NCI-H2196 (cell line): Measurements from ENCODE around the gene STK17B.
"Not testable (repeated sequence)": the region's sequence is repeated elsewhere in the genome, so short reads cannot be mapped to it uniquely, and the experiment has no call there.

Experiments used
- DNase-seq: peaks from one replicate; lab custom pipeline; 2025; ENCODE audit not compliant: unreplicated experiment; lab: John Stamatoyannopoulos, UW

The STK17B gene

GRCh38 chr2:196171248-196171871 lies at the start of gene STK17B:
STK17B (minus strand) TSS chr2:196171578; CDS start chr2:196163383, 8,195 bp downstream.
- DNase-seq = peak; percentile 91

DNA sequence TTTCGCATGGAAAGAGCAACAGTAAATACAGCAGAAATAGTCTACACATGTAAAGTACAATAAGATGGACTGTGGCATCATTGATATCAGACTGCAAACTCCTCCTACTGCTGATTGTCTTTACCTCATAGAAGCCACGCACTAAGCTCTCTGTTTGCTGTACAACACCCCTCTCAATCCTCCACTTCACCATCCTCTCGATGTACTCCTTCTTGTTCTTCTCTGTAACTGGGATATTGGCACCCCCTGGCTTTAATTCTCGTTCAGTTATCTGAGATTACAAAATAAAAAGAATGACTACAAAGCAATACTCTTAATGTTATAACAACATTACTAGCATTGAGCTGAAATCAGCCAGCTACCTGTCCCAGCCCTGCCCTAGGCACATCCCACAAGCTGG lies 49.3 kb upstream of the STK17B start:
- DNase-seq = no peak

- no peak for DNase-seq
Measured at GRCh38 chr2:196219671-196220070, 48.3 kb upstream of the STK17B start.

GRCh38 chr2:196218106-196218505 lies 46.7 kb upstream of the STK17B start:
- no peak for DNase-seq

- no peak for DNase-seq
Measured at GRCh38 chr2:196217116-196217515, 45.7 kb upstream of the STK17B start.

GRCh38 chr2:196215376-196215775 lies 44.0 kb upstream of the STK17B start:
- DNase-seq = no peak

DNA sequence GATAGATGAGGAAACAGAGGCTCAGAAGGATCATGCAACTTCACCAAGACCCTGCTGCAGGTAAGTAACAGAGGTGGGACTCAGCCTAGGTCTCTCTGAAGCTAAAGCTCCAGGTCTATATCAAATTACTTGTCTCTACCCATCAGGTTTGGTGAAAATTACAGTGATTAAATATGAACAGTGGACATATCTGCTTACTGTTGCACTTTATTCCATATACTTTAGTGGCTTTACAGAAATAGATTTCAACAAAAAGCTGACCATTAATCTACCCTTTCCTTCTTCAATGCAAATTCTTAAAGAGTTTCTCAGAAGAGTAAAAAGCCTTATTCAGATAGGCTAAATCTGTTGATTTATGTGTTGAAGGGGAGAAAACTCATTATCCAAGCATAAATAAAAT lies 42.8 kb upstream of the STK17B start:
- DNase-seq = no peak

DNA sequence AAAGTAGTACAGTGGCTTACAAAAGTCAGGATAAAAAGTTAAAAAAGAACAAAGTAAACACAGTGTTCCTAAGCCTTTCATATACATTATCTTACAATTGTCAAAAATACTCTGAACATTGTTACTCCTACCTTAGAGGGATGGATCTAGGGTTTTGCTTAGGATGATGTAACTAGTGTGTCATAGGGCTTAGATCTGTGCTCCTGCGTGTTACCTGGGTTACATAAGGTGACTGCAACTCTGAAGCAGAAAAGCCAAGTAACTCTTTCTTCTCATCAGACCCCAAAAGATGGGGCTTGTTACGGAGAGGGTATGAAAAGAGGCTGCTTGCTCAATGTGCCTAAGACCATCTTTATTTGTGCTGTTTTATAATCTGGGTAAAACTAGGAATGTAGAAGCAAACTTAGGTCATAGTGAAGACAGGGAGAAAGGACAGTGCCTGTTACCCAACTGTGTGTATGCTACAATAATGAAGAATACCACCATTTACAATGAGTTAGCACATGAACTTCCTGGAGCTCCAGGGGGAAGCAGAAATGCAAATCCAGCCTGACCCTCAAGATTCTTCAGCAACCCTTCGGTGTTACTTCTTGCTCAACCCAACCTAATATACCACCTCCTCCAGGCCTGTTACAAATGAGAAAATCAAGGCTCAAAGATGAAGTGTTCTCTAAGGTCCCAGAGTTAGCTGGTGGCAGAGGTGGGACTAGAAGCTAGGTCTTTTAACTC lies 42.0 kb upstream of the STK17B start:
- no peak for DNase-seq

- no peak for DNase-seq
Measured at GRCh38 chr2:196208915-196209314, 37.5 kb upstream of the STK17B start.

DNA sequence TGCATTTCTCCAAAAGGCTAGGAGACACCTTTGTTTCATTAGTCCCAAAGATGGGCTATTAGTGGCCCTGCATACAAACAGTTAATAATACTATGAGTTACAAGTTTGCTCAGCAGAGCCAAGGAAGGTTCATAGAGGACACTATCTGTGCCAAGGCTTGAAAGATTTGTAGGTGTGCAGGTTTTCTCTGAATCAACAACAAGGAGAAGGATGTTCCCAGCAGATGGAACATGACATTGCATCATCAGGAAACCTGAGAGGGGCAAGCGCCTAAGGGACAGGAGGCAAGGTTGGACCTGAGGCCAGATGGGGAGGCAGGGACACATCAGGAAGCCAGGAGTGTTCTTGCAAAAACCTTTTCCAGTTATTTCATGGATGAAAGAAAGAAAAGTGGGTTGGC lies 35.4 kb upstream of the STK17B start:
- no peak for DNase-seq

DNA sequence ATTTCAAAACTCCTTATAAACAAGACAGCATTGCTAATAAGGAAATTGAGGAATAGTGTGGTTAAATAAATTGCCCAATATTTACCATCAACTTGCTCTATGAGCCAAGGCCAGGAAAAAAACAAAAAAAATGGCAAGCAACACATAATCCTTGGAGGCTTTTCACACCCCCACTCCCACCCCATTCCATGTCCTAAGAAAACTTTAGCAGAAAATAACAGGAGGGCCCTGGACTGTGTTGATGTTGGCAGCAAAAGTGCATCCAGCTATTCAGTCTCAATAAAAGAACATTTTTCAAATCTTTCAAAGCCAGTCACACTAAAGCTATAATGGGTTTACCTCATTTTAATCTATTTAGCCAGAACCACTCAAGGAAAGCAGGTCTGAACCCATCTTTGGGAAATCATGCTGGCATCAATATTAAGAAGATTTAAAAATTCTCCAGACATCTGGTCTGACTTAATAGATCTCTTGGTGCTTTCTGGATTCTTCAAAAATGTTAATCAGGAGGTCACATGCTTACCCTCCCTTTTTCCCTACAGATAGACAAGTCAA lies 34.6 kb upstream of the STK17B start:
- DNase-seq = no peak

DNA sequence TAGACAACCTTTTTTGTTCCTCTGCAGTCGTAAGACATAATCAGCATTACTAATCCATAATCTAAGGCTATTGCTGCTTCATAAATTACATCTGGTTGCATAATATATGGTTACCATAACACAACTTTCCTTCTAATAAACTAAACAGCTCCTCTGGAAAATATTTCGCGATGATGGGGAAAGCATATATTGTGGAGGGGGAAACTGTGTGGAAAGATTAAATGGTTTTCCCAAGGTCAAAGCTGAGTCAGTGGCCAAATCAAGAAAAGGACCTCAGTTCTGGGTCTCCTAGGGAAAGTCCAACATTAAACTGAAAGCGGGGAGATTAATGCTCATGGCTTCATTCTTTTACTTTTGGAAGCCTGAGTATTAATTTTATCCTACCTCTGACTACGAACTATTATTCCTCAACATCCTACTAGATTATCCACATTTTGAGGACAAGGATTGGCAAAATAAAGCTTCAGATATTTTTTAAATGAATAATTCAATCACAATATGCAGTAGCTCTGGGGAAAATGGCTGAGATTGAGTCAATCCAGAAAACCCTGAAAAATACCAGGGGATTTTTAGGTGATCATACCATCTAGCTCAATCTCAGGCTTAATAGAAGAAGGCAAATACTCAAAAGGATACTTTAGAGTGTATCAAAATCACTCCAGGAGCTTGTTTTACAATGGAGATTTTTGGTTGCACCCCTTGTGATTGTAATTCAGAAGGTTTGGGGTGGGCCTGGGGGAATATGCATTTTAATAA lies 33.8 kb upstream of the STK17B start:
- DNase-seq = no peak

DNA sequence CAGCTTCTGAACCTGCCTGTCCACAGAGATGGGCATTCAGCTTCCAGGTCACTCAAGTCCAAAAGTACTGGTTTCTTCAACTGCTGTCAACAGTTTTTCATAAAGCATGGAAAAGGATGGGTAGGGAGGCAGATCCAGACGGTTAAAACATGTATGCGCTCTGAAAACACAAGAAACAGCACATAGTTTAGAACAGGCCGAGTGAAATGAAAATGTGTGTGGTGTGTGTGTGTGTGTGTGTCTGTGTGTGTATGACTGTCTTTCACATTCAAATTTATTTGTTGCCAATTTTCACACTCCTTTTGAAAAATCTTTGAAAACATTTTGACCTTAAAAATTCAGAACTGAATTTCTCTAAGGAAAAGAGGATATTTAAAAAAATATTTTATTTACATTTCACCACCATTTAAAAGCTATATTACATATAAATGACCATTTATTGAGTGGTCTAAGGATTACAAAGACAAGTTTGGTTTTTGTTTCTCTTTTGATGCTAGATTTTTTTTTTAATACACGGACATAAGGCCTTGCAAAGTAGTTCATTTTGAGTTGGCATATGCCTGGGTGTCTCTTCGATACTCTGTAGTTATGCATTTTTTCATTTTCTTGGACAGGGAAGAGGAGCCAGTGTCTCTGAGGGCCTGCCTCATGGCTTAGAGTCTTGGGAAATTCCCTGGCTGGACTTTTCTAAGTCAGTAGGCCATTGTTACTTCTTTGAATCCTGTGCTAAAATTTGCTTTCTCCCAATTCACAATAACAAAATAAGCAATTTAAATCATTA lies 30.0 kb upstream of the STK17B start:
- DNase-seq = no peak

- no peak for DNase-seq
Measured at GRCh38 chr2:196200557-196200956, 29.2 kb upstream of the STK17B start.

DNA sequence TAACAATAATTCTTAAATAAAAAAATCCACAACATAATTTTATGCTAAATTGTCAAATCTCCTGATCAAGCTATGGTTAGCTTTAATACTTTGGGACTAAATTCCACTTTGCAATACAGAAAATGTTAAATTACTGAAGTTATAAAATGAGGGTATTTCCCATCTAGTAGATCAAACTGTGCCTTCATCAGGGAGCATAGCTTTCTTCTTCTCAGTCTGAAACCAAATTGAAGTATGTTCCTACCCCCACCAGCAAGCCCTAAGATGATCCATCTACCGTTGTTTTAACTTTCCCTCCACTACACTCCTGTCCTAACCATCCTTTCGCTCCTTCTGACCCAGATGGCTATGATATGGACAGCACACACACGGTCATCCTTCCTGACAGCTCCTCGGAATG lies 24.4 kb upstream of the STK17B start:
- no peak for DNase-seq

GRCh38 chr2:196195302-196195701 lies 23.9 kb upstream of the STK17B start:
- DNase-seq = no peak

- DNase-seq = no peak
Measured at GRCh38 chr2:196191541-196191940, 20.2 kb upstream of the STK17B start.

GRCh38 chr2:196187898-196188458 lies 16.6 kb upstream of the STK17B start:
- no peak for DNase-seq

DNA sequence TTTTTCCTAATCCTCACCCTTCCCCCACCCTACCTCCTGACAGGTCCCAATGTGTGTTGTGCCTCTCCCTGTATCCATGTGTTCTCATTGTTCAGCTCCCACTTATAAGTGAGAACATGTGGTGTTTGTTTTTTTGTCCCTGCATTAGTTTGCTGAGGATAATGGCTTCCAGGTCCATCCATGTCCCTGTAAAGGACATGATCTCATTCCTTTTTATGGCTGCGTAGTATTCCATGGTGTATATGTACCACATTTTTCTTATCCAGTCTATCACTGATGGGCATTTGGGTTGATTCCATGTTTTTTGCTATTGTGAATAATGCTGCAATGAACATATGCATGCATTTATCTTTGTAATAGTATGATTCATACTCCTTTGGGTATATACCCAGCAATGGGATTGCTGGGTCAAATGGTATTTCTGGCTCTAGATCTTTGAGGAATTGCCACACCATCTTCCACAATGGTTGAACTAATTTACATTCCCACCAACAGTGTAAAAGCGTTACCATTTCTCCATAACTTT lies 15.9 kb upstream of the STK17B start:
- DNase-seq = not testable (repeated sequence)

GRCh38 chr2:196186266-196186980 lies 15.0 kb upstream of the STK17B start:
- no peak for DNase-seq
